ENCODE measurements around the gene BTG1. TPM values are rescaled to one million over a fixed set of nuclear protein-coding genes. Genes with fewer than 3 reads are reported as not detected.

BTG1 gene
- total and polyA plus RNA-seq, 2 of the 8 experiments (the other 6 are each of a cell fraction or from before 2014, with no cell fraction given): 17.1 to 32.7 TPM

- TF ChIP-seq EGR1 (IDR thresholded peaks at IDR 0.05; ENCODE audit: borderline replicate concordance, low read depth, low read length) (no peak), USF2 (IDR thresholded peaks at IDR 0.05; ENCODE audit: low read length) (no peak), SIN3A (conservative IDR thresholded peaks at IDR 0.05 in 1 of 2, IDR thresholded peaks at IDR 0.05 in 1 of 2; ENCODE audit: low read depth in 1 of 2, low read length in 2 of 2) (no peak)
These were observed 40.5 kb downstream of the BTG1 start (continued) for GRCh38 chr12:92105110-92105509.
